ENCODE data around the gene CRELD2.

DNA sequence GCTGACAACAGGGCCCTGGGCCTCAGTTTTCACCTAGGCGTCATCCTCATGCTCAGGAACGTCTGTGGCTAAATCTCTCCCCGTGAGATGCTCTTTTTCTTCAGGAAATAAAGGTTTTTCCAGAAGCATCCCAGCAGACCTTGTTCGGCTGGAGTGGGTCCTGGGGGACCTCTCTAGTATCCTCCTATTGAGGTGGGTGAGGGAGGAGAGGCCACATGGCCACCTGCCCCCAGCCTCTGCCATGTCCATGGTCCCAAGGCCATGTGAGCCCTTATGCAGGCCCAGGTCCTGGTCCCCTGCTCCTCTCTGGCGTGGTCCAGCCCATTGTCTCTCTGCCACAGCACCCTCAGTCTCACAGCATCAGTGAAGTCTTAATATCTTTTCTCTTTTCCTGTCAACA is 22.2 kb upstream of the CRELD2 start:
- TF ChIP-seq EZH2phosphoT487 (conservative IDR thresholded peaks at IDR 0.05; ENCODE audit: low read length), result no peak
- TF ChIP-seq, protein P1, sequence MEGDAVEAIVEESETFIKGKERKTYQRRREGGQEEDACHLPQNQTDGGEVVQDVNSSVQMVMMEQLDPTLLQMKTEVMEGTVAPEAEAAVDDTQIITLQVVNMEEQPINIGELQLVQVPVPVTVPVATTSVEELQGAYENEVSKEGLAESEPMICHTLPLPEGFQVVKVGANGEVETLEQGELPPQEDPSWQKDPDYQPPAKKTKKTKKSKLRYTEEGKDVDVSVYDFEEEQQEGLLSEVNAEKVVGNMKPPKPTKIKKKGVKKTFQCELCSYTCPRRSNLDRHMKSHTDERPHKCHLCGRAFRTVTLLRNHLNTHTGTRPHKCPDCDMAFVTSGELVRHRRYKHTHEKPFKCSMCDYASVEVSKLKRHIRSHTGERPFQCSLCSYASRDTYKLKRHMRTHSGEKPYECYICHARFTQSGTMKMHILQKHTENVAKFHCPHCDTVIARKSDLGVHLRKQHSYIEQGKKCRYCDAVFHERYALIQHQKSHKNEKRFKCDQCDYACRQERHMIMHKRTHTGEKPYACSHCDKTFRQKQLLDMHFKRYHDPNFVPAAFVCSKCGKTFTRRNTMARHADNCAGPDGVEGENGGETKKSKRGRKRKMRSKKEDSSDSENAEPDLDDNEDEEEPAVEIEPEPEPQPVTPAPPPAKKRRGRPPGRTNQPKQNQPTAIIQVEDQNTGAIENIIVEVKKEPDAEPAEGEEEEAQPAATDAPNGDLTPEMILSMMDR (IDR thresholded peaks at IDR 0.05; ENCODE audit: insufficient read depth, low read length, poor library complexity, severe bottlenecking), result no peak

All from SU-DHL-6 (cell line).